Measurements from ENCODE around the gene PPP6R2.

Gene PPP6R2

GRCh38 chr22:50445071-50445879 lies 102.1 kb downstream of the PPP6R2 start:
- no peak for DNase-seq (ENCODE audit: low read depth)

GRCh38 chr22:50445880-50446707 lies 103.0 kb downstream of the PPP6R2 start:
- DNase-seq (ENCODE audit: low read depth), result no peak

GRCh38 chr22:50446708-50447575 lies 103.8 kb downstream of the PPP6R2 start:
- DNase-seq (ENCODE audit: low read depth), result no peak

GRCh38 chr22:50447576-50448551 lies 104.7 kb downstream of the PPP6R2 start:
- no peak for DNase-seq (ENCODE audit: low read depth)

GRCh38 chr22:50452649-50453048 lies 109.5 kb downstream of the PPP6R2 start:
- no peak for DNase-seq (ENCODE audit: low read depth)

GRCh38 chr22:50454556-50455075 lies 111.5 kb downstream of the PPP6R2 start:
- no peak for DNase-seq (ENCODE audit: low read depth)

- no peak for DNase-seq (ENCODE audit: low read depth)
Measured at GRCh38 chr22:50455201-50455600, 112.1 kb downstream of the PPP6R2 start.

GRCh38 chr22:50456026-50456425 lies 112.9 kb downstream of the PPP6R2 start:
- DNase-seq (ENCODE audit: low read depth), result no peak

GRCh38 chr22:50456466-50457234 lies 113.5 kb downstream of the PPP6R2 start:
- DNase-seq (ENCODE audit: low read depth), result no peak

- DNase-seq (ENCODE audit: low read depth), result no peak
Measured at GRCh38 chr22:50459016-50459415, 115.9 kb downstream of the PPP6R2 start.

GRCh38 chr22:50459496-50460140 lies 116.5 kb downstream of the PPP6R2 start:
- DNase-seq (ENCODE audit: low read depth), result no peak

- no peak for DNase-seq (ENCODE audit: low read depth)
Measured at GRCh38 chr22:50460938-50461337, 117.8 kb downstream of the PPP6R2 start.

- no peak for DNase-seq (ENCODE audit: low read depth)
Measured at GRCh38 chr22:50461536-50461935, 118.4 kb downstream of the PPP6R2 start.

GRCh38 chr22:50461979-50462540 lies 118.9 kb downstream of the PPP6R2 start:
- DNase-seq (ENCODE audit: low read depth), result no peak

GRCh38 chr22:50463188-50463900 lies 120.2 kb downstream of the PPP6R2 start:
- DNase-seq (ENCODE audit: low read depth), result no peak

GRCh38 chr22:50464451-50464850 lies 121.3 kb downstream of the PPP6R2 start:
- DNase-seq (ENCODE audit: low read depth), result no peak

- no peak for DNase-seq (ENCODE audit: low read depth)
Measured at GRCh38 chr22:50465066-50465930, 122.2 kb downstream of the PPP6R2 start.

Measured in GM04504 (cell line).